DMS53 (cell line): ENCODE measurements around the gene TAAR9.

Source experiments
- DNase-seq: peaks from one replicate; lab custom pipeline; 2025; lab: John Stamatoyannopoulos, UW

Gene TAAR9, protein sequence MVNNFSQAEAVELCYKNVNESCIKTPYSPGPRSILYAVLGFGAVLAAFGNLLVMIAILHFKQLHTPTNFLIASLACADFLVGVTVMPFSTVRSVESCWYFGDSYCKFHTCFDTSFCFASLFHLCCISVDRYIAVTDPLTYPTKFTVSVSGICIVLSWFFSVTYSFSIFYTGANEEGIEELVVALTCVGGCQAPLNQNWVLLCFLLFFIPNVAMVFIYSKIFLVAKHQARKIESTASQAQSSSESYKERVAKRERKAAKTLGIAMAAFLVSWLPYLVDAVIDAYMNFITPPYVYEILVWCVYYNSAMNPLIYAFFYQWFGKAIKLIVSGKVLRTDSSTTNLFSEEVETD

DNA sequence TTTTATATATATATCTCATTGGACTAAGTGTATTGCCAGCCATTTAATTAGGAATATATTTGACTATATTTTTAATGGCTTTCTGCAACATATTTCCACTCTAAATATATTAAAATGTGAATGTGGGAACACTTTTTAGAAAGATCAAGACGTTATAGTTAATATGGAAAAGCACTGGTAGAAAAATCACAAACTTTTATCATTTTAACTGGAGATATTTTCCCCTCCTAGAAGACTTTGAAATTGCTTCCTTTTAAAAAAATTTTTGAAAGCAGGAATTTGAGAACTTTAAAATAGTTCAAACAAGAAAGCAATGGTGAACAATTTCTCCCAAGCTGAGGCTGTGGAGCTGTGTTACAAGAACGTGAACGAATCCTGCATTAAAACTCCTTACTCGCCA lies at the start of gene TAAR9:
TSS of gene TAAR9 (plus strand) at position 301 of the 400 bp plus-strand sequence. CDS start at position 314, 13 bp downstream.
- DNase-seq, result no peak

DNA sequence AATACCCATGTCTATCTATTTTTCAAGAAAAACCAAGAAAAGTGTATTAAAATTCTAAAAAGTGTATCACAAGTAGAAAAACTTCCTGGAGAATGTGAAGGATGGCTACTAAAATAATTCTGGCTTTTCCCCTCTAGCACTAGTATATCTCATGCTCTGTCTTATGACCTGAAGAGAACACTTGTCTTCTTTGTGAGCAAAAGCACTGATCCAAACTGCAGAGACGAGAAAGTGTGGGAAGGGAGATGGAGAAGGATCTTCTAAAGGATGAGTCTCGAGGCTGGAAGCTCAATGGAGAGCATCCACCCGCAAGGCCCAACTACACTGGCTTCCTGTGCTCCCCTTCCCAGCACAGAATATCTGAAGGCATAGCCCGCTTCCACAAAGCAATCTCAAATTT lies 48.7 kb upstream of the TAAR9 start:
- DNase-seq, result no peak

DNA sequence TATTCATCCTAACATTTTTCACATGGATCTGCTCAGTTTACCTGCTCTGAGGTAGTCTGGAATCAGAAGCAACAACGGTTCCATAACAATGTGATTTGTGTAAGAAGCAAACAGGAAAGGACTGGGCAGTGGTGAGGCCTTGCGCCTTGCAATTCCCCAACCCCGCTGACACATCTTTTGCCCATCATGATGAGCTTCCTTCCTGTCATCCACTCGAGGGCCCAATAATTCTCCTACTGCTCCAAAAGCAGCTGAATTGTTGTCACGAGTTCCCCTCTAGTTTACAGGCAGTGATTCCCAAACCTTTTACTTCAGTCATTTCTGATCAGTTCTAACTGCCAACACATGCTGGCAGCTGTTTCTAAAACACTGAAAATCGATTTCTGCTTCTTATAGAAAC lies 48.1 kb upstream of the TAAR9 start:
- no peak for DNase-seq

DNA sequence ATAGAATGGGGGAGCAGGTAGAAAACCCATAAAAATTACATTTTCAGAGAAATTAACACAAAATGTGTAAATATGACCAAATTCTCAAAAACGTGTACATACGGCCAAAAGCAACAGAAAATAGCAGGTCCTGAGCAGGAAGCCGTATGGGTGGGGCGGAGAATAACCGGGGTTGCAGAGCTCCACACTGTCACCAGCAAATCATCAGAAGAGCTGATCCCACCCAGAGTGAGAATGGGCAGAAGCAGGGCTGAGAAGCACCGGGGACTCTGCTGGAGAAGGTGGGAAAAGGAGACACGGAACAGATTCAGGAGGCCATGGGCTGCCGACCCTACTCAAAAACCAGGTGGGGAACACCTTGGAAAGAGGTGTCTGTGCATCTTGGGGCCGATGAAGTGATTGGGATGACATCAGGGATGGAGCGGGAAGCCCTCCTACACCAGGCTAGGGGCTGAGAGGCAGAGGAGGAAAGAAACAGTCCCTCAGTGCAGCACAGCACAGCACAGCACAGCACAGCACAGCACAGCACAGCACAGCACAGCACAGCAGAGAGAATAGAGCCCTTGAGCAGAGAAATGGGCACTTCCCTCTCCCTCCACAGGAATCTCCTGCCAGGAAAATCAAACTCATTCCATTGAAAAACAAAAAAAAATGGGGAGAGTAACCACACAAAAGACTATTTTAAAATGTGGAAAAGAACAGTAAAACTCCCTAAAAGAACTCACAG lies 47.4 kb upstream of the TAAR9 start:
- DNase-seq, result no peak

DNA sequence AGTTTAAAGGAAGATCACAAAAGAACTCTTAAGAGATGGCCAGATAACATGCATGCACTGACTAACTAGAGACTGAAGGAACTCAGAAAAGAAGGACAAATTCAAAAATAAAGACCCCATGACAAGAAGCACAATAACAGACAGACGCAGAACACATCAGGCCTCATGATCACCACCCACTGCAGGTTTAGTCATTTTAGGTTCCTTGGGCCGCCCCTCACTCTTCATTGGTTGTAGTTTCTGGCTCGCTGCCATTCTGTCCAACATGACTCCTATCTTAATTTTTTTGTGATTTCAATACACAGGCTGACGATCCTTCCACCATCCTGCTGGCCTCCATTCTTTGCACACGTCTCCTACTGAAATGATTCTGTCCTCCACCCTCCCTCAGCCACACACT lies 46.8 kb upstream of the TAAR9 start:
- no peak for DNase-seq

DNA sequence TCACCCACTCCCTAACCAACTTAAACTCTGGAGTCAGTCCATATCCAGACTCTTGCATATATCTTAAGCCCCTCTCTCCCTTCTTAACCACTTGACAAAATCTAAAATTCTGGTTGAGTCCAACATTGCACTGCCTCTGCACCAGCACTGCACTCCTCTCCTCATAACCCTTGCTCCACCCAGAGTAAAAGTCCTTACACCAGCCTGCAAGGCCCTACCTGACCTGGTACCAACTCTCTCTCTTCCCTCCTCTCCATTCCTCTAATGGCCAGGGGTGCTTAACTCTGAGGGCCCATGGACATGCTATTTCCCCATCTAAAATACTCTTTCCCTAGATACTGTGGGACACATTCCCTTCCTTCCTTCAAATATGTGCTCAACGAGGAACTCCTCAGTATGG lies 46.2 kb upstream of the TAAR9 start:
- no peak for DNase-seq

DNA sequence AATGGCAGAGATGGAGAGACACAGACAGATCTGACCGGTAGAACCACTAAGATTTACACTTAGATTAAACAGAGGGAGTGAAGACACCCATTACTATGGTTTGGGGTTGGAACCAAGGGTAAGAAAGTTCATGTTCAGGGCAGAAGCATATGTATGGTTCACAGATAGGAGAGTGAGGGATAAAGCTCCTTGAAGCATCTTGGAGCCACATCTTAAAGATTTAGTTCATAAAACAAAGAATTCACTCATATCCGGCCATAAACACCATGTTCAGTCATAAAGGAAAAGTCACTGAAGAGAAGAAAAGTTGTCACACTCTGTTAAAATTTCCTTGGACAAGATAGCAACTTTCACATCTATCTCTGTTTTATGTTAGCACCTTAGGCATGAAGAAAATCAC lies 43.1 kb upstream of the TAAR9 start:
- no peak for DNase-seq

DNA sequence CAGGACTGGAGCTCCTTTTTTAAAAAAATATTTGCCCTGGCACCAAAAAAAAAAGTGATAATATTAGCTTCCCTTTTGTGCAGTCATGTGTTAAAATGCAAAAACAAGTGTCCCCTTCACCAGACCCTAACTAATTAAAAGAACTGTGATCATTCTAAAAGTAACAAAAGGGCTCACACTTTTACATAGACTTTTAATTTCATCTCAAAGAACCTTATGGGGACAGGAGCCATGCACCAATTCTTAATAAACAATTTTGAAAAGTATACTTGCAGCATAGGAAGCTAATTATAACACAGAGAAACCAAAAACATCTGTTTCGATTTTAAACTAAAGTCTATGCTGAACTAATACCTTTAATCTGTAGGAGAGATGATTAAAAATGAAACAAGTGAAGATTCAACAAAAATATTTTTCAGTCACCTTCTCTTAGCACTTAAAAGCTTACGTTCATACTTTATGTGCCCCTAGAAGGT lies 42.4 kb upstream of the TAAR9 start:
- DNase-seq, result no peak

DNA sequence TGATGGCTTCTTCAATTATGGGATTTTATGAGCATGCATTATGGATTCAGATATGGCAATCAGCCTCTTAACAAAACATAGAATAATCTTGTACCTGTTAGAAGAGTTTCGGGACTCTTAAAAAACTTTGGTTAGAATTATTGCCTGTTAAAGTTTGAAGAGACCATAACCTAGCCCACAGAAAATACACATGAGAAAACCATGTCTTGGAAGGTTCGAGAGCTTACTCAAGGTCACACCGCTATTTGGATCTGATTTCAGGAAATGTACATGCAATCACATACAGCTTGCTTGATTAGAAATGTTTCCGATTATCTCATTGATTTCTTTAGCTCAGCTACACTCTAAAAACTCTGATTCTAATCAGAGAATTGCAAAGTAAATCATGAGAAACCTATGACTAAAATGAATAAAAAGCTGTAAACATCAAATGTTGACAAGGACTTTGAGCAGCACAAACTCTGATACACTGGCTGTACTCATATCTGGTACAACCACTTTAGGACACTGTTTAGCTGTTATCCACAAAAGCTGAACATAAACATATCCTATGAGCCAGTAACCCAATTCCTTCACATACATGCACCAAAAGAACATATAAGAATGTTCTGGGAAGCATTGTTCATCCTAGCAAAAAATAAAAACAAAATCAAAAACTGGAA lies 41.4 kb upstream of the TAAR9 start:
- no peak for DNase-seq

DNA sequence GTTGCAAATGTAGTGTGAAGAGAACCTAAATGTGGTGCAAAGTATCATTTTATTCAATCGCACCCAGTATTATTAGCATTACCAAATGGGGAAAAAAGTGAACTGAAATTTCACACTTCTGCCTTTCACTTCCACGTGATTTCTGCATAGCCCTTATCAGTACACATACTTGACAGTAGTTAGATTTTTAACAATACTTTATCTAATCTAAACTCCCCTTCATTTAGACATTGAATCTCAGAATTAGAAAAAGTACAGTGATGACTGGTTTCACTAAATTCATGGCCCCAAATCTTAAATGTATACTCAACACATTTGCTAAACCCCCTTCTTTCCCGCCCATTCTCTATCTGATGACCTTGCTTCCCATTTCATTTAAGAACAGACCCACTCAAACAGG lies 39.4 kb upstream of the TAAR9 start:
- no peak for DNase-seq

DNA sequence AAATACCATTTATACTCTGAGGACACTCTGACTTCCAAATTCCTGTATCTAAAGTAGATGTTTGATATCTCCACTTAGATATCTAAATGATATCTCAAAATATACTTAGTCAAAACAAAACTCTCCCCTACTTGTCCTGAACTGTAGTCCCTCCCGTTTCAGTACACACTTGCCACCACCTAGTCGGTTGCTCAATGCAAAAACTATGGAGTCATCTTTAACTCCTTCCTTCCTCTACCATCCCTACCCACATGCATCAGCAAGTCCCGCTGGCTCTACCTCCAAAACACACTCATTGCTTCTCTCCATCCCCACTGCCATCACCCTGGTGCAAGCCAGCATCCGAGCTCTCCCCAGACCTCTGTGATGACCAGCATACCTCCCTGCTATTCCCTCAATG lies 38.3 kb upstream of the TAAR9 start:
- no peak for DNase-seq

DNA sequence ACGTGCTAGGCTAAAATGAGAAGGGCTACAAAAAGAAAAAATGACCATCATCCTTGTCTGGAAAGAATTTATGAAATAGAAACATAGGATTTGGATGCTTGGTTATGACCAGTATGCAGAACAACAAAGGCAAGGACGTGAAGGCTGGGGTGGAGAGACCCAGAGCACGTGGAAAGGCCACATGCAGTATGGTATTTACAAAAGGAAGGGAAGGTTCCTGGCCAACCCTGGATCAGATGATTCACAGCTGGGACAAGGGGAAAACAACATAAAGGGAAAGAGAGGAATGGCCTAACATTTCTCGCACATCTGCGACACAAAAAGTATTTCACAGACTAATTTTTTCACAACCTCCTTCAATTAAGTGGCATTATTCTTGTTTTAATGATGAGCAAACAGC lies 33.3 kb upstream of the TAAR9 start:
- DNase-seq, result no peak

DNA sequence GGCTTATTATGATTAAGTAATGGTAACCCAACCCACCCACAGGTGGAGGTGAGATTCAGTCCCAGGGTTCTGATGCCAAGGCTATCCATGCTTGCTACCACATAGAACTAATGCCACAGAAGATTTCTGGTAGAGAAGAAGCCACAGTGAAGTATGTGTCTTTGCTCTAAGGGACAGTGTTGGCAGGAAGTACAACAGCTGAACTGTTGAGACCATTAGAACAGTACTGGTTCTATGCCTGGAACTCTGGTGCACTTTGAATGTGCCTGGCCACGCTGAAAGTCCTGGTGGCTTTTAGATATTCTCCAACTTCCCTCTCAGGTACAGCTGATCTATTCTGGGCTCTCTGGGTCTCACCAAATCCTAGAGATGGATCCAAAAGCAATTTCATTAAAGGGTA lies 32.9 kb upstream of the TAAR9 start:
- DNase-seq, result no peak

DNA sequence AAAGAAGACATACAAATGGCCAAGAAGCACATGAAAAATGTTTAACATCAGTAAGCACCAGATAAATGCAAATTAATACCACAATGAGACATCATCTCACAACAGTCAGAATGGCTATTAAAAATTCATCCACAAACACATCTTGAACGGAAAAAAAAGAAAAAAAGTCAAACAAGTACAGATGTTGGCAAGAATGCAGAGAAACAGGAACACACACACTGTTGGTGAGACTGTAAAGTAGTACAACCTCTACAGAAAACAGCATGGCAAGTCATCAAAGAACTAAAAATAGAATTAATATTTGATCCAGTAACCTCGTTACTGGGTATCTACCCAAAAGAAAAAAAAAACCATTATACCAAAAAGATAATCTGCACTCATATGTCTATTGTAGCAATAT lies 31.6 kb upstream of the TAAR9 start:
- no peak for DNase-seq

DNA sequence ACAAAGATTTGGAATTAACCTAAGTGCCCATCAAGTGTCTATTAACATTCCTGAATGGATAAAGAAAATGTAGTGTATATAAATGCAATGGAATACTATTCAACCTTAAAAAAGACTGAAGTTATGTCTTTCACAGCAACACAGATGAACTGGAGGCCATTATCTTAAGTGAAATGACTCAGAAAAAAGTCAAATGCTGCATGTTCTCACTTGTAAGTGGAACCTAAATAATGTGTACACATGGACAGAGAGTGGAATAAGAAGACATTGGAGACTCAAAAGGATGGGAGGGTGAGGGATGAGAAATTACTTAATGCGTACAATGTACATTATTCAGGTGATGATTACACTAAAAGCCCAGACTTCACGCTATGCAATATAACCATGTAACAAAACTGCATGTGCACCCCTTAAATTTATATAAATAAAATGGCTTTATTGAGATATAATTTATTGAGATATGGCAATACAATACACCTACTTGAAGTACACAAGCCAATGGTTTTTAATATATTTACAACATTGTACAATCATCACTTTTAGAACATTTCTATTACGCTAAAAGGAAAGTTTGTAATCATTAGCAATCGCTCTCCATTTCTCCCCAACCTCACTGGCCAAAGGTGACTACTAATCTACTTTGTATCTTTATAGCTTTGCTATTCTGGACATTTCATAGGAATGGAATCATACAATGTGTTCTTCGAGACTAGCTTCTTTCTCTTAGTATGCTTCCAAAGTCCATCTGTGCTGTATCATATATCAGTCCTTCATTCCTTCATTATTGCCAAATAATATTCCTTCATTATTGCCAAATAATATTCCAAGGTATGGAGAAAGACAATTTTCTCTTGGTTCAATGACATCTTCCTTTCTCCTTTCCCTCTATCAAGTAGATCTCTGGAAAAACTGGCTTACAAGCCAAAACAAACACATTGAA lies 30.9 kb upstream of the TAAR9 start:
- no peak for DNase-seq

DNA sequence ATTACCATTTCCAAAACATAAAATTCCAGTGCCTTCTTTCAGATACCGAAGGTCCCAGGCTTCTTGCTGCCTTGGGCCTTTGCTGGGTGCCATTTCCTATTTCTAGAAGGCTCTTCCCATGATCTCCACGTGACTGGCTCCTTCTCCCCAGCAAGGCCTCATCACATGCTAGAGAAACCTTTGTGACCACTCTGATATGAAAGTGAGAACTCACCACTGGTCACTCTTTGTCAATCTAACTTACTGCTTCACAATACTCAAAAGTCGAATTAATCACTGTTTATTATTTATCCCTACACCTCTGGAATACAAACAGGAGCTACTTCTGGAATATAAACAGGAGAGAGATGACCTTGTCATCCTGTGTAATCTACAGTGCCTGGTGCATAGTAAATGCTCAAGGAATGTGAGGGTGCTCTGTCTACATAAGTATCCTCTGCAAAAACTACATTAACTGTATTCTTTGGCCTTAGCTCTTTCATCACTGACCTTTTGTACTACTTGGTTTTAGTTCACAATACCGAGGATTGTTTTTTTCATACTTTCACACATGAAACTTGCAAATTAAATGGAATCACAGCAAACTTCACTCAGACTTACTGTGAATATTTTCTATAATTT lies 26.8 kb upstream of the TAAR9 start:
- no peak for DNase-seq

DNA sequence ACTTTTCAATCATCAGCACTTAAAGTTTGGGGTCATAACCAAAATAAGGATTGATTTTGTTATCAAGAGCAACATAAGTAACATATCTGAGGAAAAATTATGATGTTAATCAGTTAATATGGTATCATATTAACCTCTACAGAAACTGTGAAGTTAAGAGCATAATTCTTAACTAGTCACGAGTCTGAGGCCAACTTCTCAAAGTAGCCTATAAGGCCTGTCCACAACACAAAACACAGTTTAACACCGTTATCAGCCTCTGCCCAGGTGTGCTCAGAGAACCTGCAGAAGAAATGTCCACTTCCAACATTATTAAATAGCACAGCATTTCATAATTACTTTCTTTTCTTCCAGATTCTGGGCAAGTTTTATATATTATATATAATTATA lies 26.3 kb upstream of the TAAR9 start:
- DNase-seq, result peak; percentile 4

DNA sequence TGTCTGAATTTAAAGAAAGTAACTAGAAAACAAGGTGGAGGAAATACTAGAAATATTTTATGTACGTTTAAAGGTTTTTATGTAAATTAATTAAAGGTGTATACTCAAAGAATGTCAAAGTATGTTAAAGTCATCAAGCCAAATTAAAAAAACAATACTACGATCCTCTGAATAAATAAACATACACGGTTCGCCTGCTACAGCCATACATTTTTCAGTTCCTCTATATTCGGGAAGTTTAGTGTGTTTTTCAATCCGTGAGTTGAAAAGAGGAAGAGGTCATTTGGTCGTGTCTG lies 25.8 kb upstream of the TAAR9 start:
- DNase-seq, result no peak

DNA sequence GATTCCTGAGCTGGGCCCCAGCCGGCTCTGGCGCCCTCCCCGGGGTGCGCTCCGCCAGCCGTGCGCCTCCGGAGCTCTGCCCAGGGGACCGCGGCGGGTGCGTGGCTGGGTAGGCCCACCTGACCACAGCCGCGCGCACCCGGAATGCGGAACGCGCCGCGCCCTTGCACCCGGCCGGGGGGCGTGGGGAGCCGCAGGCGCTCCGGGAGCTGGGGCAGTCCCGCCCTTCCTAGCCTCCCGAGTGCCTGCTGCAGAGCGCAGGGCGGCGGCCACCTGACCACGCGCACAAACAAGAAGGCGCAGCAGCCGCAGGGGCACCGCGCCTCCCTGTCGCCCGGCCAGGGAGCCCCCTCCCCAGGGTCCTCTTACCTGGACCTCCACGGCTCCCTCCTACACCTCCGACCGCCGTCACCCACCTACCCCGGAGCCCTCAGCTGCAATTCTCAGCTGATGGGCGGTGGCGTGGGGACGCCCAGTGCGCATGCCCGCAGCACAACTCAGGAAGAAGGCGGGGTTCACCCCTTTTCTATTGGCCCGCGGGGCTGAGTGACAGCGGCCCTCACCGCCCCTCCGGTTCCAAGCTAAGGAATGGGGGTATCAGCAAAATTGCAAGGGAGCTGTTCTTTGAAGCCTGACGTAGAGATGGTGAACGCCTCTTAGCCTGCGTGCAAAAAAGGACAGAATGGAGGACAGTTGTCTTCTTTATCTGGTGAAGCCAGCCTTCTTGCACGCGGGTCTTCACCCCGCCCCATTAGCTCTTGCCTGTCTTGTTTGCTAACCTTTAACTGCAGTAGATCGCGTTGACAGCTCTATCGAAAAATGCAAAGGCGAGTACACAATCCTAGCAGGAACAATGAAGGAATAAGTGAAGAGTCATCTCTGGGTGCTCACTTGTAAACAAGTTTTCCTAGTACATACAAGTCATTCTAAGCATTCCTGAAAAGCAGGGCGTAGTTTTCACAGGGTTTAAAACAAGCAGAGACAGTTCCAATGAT lies 25.1 kb upstream of the TAAR9 start, which contains the start of gene STX7:
TSS of gene STX7 (minus strand) at position 479 of the 995 bp plus-strand sequence. CDS start 9,586 bp downstream, outside the sequence.
- peak; percentile 87 for DNase-seq

DNA sequence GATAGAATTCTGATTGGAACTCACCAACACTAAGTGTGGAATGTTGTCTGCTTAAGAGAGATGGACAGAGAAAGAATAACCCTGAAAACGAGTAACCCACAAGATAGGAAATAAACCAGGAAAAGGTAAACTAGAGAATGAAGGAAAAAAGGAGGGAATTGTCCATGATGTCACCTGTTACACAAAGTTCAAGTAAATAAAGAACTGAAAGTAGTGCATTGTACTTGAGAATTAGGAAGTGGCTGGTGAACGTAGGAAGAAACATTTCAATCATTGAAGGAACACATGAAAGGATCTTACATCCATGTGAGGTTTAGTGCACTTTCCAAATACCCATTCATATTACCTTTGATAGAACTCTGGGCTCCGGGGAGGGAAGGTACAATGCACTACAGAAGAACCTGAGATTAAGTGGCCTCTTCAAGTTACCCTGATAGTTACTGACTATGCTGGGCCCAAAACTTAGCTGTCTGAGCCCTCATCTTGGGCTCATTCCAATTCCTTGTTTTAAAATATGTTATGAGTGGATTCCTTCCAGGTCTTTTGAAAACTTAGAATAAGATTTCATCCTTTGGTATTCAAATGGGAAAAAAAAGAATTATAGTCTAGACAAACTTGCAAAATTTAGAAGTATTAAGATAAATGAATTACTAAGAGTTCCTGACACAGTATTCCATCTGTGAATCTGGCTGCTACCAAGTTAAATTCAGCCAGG lies 24.1 kb upstream of the TAAR9 start:
- no peak for DNase-seq
